Activated CD8-positive, alpha-beta memory T cell treated with anti-CD3 and anti-CD28 coated beads, Interleukin-2, amount 50 U/mL, for 48 hours (primary cell): ENCODE measurements around the gene RIMBP3B.
"Not testable (repeated sequence)": the region's sequence is repeated elsewhere in the genome, so short reads cannot be mapped to it uniquely, and the experiment has no call there.

ENCODE experiments used
- DNase-seq: peaks from one replicate; pipeline ENCODE4 v3.0.0-alpha.2; 2020

RIMBP3B gene

GRCh38 chr22:21418974-21419638, 35.6 kb downstream of the RIMBP3B start:
- DNase-seq = not testable (repeated sequence)

GRCh38 chr22:21420180-21420763, 36.7 kb downstream of the RIMBP3B start:
- DNase-seq = not testable (repeated sequence)

GRCh38 chr22:21424084-21424709, 40.6 kb downstream of the RIMBP3B start:
- DNase-seq = not testable (repeated sequence)

GRCh38 chr22:21434378-21435233, 51.1 kb downstream of the RIMBP3B start:
- not testable (repeated sequence) for DNase-seq

- not testable (repeated sequence) for DNase-seq
Measured at GRCh38 chr22:21435998-21436810, 52.7 kb downstream of the RIMBP3B start.

- DNase-seq = not testable (repeated sequence)
Measured at GRCh38 chr22:21438013-21438412, 54.5 kb downstream of the RIMBP3B start.
